Astrocyte (in vitro differentiated cells and primary cell): Measurements from ENCODE around the gene TRIML1. TPM values are rescaled to one million over a fixed set of nuclear protein-coding genes. Genes with fewer than 3 reads are reported as not detected.

ENCODE experiments used
- DNase-seq: peaks from one replicate; pipeline ENCODE4 v3.0.0-alpha.2; 2010; ENCODE audit warnings: low read depth
- FAIRE-seq: peaks from 2 replicates; lab custom pipeline; 2011; peaks lifted over from hg19 to GRCh38; lab: Jason Lieb, UNC
- H2AFZ ChIP-seq: 2 replicates; pipeline ENCODE4 v1.6.0; 2012; ENCODE audit warnings: low read depth, low read length, inconsistent platforms
- H3K27ac ChIP-seq: 2 replicates; pipeline ENCODE4 v1.5.1; 2011; ENCODE audit warnings: low read depth, low read length, inconsistent platforms
- H3K27me3 ChIP-seq: 2 replicates; pipeline ENCODE4 v1.6.0; 2011; ENCODE audit warnings: low read length, inconsistent platforms; ENCODE audit not compliant: insufficient read depth
- H3K36me3 ChIP-seq: 2 replicates; pipeline ENCODE4 v1.5.1; 2011; ENCODE audit warnings: low read length, inconsistent platforms; ENCODE audit not compliant: insufficient read depth
- H3K4me1 ChIP-seq: 2 replicates; pipeline ENCODE4 v1.5.1; 2011; ENCODE audit warnings: low read length, inconsistent platforms; ENCODE audit not compliant: insufficient read depth
- H3K4me2 ChIP-seq: 2 replicates; pipeline ENCODE4 v1.6.0; 2012; ENCODE audit warnings: low read length, inconsistent platforms
- H3K4me3 ChIP-seq: 2 replicates; pipeline ENCODE4 v1.5.1; 2011; ENCODE audit warnings: low read depth, mild to moderate bottlenecking, low read length, inconsistent platforms; ENCODE audit not compliant: insufficient read depth
- H3K79me2 ChIP-seq: 2 replicates; pipeline ENCODE4 v1.6.0; 2012; ENCODE audit warnings: mild to moderate bottlenecking, low read length, inconsistent platforms; ENCODE audit not compliant: insufficient read depth
- H3K9ac ChIP-seq: 2 replicates; pipeline ENCODE4 v1.6.0; 2012; ENCODE audit warnings: mild to moderate bottlenecking, low read length, inconsistent platforms
- H3K9me3 ChIP-seq: 2 replicates; pipeline ENCODE4 v1.5.1; 2012; ENCODE audit warnings: low read depth, mild to moderate bottlenecking, low read length, inconsistent platforms; ENCODE audit not compliant: insufficient read depth
- H4K20me1 ChIP-seq: 2 replicates; pipeline ENCODE4 v1.6.0; 2012; ENCODE audit warnings: low read length, inconsistent platforms; ENCODE audit not compliant: insufficient read depth
- H3K27ac Mint-ChIP-seq: one replicate; pipeline ENCODE4 v1.8.0; 2021; ENCODE audit warnings: mild to moderate bottlenecking, mixed read lengths; ENCODE audit not compliant: unreplicated experiment
- H3K27me3 Mint-ChIP-seq: one replicate; pipeline ENCODE4 v1.8.0; 2021; ENCODE audit warnings: low read depth, mixed read lengths; ENCODE audit not compliant: unreplicated experiment
- H3K36me3 Mint-ChIP-seq: one replicate; pipeline ENCODE4 v1.8.0; 2021; ENCODE audit warnings: low read depth, mixed read lengths; ENCODE audit not compliant: unreplicated experiment
- H3K4me1 Mint-ChIP-seq: one replicate; pipeline ENCODE4 v1.8.0; 2021; ENCODE audit warnings: low read depth, mixed read lengths; ENCODE audit not compliant: unreplicated experiment
- H3K4me3 Mint-ChIP-seq: one replicate; pipeline ENCODE4 v1.8.0; 2021; ENCODE audit warnings: mild to moderate bottlenecking, moderate library complexity, mixed read lengths; ENCODE audit not compliant: unreplicated experiment
- H3K9me3 Mint-ChIP-seq: one replicate; pipeline ENCODE4 v1.8.0; 2021; ENCODE audit warnings: mild to moderate bottlenecking, mixed read lengths; ENCODE audit not compliant: unreplicated experiment
- EZH2 ChIP-seq: IDR thresholded peaks from 2 replicates; pipeline ENCODE4 v1.6.1; 2012; ENCODE audit warnings: mild to moderate bottlenecking, low read length, inconsistent platforms; ENCODE audit not compliant: insufficient read depth
- total RNA-seq: library from RNA; stranded (reverse); gene quantifications from 2 replicates; pipeline ENCODE4 v1.2.1, GENCODE V29; 2021
- TF ChIP-seq, protein P1 (sequence below): IDR thresholded peaks from 2 replicates; pipeline ENCODE4 v1.5.1; 2011; ENCODE audit warnings: low read depth, mild to moderate bottlenecking, inconsistent platforms, low read length, moderate library complexity; ENCODE audit not compliant: insufficient read depth

TRIML1 gene
- total RNA-seq, 1 donor from 2014 or later = not detected

DNA sequence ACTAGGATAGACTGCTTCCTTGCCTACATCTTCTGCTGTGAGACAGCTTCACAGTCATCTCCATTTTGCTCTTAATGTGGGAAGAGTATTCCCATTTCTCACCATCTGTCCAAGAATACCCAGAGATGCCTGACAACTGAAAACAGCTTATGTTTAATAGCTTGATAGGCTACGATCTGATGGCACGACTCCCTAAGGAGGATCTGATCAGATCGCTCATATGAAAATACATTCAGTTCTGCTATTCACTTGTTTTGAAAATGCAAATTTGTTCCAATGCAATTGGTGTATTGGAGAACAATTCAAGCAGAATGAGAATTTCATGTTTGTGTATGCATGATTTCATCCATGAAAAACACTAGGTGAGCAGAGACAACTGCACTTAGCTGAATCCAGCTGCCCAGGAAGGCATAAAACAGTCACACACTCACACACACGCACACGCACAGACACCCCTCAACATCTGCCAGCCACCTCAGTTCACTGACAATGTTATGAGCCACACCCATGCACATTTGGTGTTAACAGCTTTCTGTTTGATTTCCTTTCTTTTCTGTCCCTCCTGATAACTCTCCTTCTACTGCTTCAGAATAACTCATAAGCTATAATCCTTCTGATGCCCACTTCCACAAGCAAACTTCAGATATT is 29.6 kb downstream of the TRIML1 start:
- H2AFZ ChIP-seq = no peak overlapping the region
- peaks cover 8% of the 10 kb centered on the region for H3K9me3 ChIP-seq
- no peaks in the 10 kb centered on the region for H3K27me3 ChIP-seq
- H3K79me2 ChIP-seq = no peaks in the 10 kb centered on the region
- Mint-ChIP-seq H3K4me3 (no peak overlapping the region), H3K27ac (no peak overlapping the region), H3K9me3 (peaks cover 7% of the 10 kb centered on the region), H3K27me3 (no peaks in the 10 kb centered on the region), H3K4me1 (no peaks in the 10 kb centered on the region), H3K36me3 (no peaks in the 10 kb centered on the region)
- H4K20me1 ChIP-seq = no peaks in the 10 kb centered on the region
- TF ChIP-seq, protein P1, sequence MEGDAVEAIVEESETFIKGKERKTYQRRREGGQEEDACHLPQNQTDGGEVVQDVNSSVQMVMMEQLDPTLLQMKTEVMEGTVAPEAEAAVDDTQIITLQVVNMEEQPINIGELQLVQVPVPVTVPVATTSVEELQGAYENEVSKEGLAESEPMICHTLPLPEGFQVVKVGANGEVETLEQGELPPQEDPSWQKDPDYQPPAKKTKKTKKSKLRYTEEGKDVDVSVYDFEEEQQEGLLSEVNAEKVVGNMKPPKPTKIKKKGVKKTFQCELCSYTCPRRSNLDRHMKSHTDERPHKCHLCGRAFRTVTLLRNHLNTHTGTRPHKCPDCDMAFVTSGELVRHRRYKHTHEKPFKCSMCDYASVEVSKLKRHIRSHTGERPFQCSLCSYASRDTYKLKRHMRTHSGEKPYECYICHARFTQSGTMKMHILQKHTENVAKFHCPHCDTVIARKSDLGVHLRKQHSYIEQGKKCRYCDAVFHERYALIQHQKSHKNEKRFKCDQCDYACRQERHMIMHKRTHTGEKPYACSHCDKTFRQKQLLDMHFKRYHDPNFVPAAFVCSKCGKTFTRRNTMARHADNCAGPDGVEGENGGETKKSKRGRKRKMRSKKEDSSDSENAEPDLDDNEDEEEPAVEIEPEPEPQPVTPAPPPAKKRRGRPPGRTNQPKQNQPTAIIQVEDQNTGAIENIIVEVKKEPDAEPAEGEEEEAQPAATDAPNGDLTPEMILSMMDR = no peak
- TF ChIP-seq EZH2 = no peak
- FAIRE-seq = no peak
- H3K36me3 ChIP-seq = no peaks in the 10 kb centered on the region
- no peak overlapping the region for H3K4me3 ChIP-seq
- no peak overlapping the region for H3K4me2 ChIP-seq
- no peaks in the 10 kb centered on the region for H3K4me1 ChIP-seq
- no peak overlapping the region for H3K27ac ChIP-seq
- no peak for DNase-seq
- H3K9ac ChIP-seq = no peak overlapping the region

DNA sequence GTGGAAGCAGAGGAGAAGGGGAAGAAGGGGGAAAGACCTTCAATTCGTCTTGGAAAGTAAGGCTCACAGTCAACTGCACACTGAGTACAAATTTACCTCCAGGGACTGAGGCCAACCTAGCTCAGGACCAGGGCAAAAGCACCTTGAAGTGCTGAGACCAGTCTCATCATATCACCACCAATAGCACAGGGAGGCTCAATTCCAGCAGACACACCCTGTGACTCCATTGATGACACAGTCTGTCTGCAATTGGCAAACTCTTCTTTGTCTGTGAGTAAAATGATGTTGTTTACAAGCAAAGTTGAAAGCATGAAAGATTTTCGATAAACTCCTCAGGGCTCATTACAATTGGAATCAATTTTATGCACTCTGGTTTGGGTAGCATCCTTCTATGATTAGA is 32.3 kb downstream of the TRIML1 start:
- Histone ChIP-seq H3K79me2 (no peaks in the 10 kb centered on the region), H3K27me3 (no peaks in the 10 kb centered on the region), H3K9me3 (peaks cover 8% of the 10 kb centered on the region), H3K27ac (no peak overlapping the region), H4K20me1 (no peaks in the 10 kb centered on the region), H3K4me2 (no peak overlapping the region), H3K9ac (no peak overlapping the region), H3K36me3 (no peaks in the 10 kb centered on the region), H3K4me1 (no peaks in the 10 kb centered on the region), H3K4me3 (no peak overlapping the region), H2AFZ (no peak overlapping the region)
- Mint-ChIP-seq H3K4me3 (no peak overlapping the region), H3K27ac (no peak overlapping the region), H3K36me3 (no peaks in the 10 kb centered on the region), H3K4me1 (no peaks in the 10 kb centered on the region), H3K9me3 (peaks cover 10% of the 10 kb centered on the region), H3K27me3 (no peaks in the 10 kb centered on the region)
- DNase-seq = no peak
- FAIRE-seq = no peak
- no peak for TF ChIP-seq EZH2
- TF ChIP-seq, protein P1 = no peak

DNA sequence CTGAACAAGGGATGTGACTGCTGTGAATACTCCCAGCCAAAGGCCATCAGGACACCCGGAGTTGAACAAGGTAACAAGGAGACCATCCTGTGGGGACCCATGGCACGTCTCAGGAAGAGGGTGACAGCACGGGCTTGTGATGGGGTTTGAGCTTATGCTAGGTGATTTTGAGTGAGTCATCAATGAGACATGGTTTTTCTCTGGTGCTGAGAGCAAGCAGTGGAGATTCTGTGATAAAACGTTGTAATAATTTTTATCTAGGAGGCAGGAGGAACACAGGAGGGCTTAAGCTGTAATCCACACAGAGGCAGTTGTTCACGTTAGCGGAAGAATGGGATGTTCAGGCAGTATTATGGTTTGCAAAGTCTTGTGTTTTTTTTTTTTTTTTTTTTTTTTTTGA is 36.0 kb downstream of the TRIML1 start:
- H3K4me1 ChIP-seq = no peaks in the 10 kb centered on the region
- H3K36me3 ChIP-seq = no peaks in the 10 kb centered on the region
- no peak overlapping the region for H3K4me2 ChIP-seq
- H3K27me3 ChIP-seq = no peaks in the 10 kb centered on the region
- Mint-ChIP-seq H3K4me3 (no peak overlapping the region), H3K36me3 (no peaks in the 10 kb centered on the region), H3K27ac (no peak overlapping the region), H3K9me3 (peaks cover 11% of the 10 kb centered on the region), H3K27me3 (no peaks in the 10 kb centered on the region), H3K4me1 (peaks cover 4% of the 10 kb centered on the region)
- no peak overlapping the region for H3K27ac ChIP-seq
- DNase-seq (no peak), FAIRE-seq (no peak)
- H2AFZ ChIP-seq = no peak overlapping the region
- H3K9ac ChIP-seq = no peak overlapping the region
- peaks cover 11% of the 10 kb centered on the region for H3K9me3 ChIP-seq
- no peaks in the 10 kb centered on the region for H4K20me1 ChIP-seq
- TF ChIP-seq, protein P1 = no peak
- TF ChIP-seq EZH2 = no peak
- no peaks in the 10 kb centered on the region for H3K79me2 ChIP-seq
- no peak overlapping the region for H3K4me3 ChIP-seq
